ENCODE data around the gene LCE3C.
"Not testable (repeated sequence)": the region's sequence is repeated elsewhere in the genome, so short reads cannot be mapped to it uniquely, and the experiment has no call there.

The LCE3C gene, protein sequence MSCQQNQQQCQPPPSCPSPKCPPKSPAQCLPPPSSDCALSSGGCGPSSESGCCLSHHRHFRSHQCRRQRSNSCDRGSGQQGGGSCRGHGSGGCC

DNA sequence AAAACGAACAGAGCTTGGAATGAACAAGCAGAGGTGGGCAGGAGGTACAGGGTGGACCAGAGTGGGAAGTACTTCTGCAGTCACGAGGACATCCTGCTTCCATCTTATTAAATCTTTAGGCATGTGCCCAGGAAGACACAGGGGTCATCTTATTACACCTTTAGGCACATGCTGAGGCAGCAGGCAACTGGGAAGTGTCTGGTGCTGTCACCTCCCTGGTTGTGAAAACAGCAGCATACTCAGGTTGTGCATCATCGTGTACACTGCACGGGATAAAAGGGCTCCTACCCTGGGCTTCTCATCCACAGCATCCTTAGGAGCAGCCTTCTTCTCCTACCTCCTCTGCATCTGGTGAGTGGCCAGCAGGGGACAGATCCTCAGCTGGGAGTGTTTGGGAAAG, at the start of gene LCE3C:
TSS of gene LCE3C (plus strand) at position 301 of the 400 bp plus-strand sequence. CDS start 498 bp downstream, outside the sequence.
- DNase-seq (ENCODE audit: low read depth in 4 of 4, low spot score in 1 of 4), result no peak

DNA sequence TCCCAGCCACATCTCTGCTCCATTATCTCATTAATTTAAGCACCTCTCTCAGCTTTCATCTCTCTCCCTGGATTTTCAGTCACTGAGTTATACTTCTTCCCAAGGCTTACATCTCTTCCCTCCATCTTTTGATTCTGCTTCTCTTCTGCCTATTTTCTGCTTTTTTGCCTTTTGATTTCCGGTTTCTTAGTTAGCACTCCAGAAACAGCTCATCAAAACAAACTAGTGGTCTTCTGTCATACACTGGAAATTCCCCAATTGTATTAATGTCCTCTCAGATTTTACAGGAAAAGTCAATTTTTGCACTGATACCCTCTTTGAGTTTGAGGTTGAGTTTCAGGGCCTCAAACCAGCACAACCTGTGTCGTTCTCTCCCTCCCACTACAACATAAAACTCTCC, 34.9 kb upstream of the LCE3C start:
- DNase-seq (ENCODE audit: low read depth in 4 of 4, low spot score in 1 of 4), result no peak

DNA sequence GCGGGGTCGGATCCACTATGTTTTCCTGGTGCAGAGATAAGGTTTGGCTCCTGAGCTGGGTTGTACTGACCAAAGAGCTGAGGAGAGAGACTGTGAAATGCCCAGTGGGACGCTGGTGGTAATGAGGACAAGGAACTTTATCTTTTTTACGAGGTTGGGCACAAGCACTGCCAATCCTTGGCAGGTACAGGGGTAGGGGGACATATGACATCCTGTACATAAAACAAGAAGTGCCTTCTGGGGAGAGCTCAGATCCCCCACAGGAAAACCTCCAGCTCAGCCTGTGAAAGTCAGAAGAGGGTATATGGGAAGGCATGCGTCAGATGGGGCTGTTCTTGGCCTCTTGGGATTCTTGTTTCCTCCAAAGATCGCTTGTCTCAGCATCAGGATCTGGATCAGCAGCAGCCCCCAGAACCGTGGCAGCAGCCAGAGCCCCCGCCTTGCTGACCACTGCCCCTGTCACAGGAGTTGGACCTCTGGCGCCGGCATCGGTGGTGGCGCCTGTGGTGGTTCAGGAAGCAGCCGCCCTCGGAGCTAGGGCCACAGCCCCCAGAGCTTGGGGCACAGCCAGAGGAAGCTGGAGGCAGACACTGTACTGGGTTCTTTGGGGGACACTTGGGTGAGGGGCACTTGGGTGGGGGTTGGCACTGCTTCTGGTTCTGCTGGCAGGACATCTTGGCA, 34.4 kb upstream of the LCE3C start:
- no peak for DNase-seq (ENCODE audit: low read depth in 4 of 4, low spot score in 1 of 4)

DNA sequence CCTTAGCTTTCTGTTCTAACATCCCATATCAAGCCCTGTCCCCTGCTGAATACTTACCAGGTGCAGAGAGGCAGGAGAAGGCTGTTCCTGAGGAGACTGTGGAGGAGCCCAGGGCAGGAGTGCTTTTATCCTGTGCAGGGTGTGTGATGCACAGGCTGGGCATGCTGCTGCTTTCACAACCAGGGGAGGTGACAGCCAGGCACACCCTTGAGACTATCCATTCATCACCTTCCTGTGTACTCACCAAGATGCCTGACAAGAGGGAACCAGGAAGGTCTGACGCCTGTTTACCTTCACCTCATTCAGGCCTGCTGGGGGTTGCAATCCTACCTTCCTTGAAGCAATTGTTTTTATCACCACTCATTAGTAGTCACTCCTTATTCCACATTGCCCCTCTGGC, 33.4 kb upstream of the LCE3C start, which contains the start of gene LCE3E:
TSS of gene LCE3E (minus strand) at position 100 of the 400 bp plus-strand sequence. CDS start 572 bp downstream, outside the sequence.
- no peak for DNase-seq (ENCODE audit: low read depth in 4 of 4, low spot score in 1 of 4)

DNA sequence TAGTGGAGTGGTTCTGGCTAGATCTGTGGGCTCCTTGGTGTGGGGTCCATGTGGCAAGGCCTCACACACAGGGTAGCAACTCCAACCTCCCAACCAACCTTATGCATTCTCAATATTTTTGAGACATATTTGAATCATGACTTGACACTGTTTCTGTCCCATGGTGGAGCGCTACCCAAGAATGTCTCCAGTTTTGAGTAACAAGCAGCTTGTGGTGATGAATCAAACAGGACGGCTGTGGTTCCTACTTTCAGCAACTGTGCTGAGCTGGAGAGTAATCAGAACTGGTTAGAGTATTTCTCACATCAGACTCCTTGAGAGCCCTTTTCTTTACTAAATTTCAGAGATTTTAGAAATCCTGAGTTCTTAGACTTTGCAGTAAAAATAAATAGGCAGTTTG, 22.9 kb upstream of the LCE3C start:
- DNase-seq (ENCODE audit: low read depth in 4 of 4, low spot score in 1 of 4), result no peak

DNA sequence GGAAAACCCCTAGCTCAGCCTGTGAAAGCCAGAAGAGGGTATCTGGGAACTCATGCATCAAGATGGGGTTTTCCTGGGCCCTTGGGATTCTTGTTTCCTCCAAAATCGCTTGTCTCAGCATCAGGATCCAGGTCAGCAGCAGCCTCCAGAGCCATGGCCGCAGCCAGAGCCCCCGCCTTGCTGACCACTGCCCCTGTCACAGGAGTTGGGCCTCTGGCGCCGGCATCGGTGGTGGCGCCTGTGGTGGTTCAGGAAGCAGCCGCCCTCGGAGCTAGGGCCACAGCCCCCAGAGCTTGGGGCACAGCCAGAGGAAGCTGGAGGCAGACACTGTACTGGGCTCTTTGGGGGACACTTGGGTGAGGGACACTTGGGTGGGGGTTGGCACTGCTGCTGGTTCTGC, 20.5 kb upstream of the LCE3C start:
- DNase-seq (ENCODE audit: low read depth in 4 of 4, low spot score in 1 of 4), result not testable (repeated sequence)

DNA sequence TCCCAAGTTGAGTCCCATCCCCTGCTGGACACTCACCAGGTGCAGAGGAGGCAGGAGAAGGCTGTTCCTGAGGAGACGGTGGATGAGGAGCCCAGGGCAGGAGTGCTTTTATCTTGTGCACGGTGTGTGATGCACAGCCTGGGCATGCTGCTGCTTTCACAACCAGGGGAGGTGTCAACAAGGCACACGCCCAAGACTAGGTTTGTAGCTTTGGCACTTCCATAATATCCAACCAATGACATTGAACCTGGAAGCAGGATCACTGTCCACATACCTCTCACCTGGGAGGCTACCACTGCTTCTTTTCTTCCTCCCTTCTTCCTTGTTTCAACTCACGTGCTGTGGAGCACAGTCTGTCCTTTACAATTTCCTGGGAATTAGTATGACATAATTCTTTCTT, 19.6 kb upstream of the LCE3C start, which contains the start of gene LCE3D:
TSS of gene LCE3D (minus strand) at position 84 of the 400 bp plus-strand sequence. CDS start 580 bp downstream, outside the sequence.
- DNase-seq (ENCODE audit: low read depth in 4 of 4, low spot score in 1 of 4), result no peak

DNA sequence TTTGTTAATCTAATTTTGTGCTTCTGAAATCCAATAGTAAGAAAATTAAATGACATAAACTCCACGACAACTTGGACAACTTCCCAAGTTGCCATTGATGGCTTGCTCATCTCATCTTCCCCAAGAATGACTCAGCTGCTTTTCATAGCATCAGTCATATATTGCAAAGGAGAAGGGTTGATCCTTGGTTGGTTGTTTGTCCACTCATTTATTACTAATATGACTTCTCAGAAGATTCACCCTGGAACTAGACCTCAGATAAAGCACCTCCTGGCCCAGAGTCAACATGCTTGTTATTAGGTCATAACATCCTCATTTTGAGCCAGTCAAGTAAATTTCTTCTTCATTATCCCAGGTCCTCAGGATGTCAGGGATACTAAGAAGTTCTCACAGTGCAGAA, 17.4 kb upstream of the LCE3C start:
- no peak for DNase-seq (ENCODE audit: low read depth in 4 of 4, low spot score in 1 of 4)

DNA sequence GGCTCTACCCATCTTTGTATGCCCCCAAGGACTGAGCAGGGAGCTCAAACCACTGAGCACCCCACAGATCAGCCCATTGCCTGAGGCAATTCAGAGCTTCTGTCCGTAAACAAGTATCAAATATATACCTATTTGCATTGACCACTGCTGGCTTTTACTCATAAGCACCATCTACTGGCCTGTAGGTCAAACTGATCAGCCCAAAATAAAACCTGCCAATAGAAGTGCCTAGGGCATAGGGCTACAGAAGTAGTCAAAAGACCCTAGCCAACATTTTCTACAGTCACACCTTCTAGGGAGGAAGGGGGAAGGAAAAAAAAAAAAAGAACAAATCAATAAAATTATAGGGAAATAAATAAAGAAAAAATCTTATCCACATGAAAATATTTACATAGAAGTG, 14.4 kb upstream of the LCE3C start:
- DNase-seq (ENCODE audit: low read depth in 4 of 4, low spot score in 1 of 4), result no peak

DNA sequence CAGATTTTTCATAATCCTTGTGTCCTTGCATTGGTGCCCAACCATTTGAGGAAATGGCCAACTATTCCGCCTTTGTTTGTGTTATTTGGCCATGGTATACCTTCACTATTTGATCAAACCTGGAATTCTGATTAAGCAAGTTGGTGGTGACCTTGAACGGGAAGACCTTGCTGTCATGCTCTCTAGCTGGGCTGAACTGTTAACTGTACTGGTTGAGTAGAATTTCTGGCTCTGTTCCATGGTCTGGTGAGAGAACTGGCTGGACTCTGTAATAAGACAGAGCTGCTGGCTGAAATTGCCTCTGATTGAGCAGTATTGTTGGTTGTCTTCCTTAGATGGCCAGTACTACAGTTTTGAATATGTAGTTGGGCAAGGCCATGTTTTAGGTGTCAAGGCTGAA, 3.0 kb upstream of the LCE3C start:
- no peak for DNase-seq (ENCODE audit: low read depth in 4 of 4, low spot score in 1 of 4)

DNA sequence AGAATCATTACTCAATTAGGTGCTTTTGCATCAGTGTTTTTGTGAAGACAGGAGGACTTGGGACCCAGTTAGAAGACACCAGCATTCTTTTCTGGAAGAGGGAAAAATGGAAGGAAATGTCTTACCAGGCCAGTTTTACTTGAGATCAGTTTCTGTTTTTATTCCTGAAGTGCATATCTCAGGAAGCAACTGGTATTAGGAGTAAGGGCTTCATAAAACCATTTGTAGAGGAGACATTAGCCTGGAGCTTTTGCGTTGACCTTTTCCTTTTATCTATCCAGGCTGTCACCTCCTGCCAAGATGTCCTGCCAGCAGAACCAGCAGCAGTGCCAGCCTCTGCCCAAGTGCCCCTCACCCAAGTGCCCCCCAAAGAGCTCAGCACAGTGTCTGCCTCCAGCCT, 13.5 kb downstream of the LCE3C start, which contains the start of gene LCE3B:
TSS of gene LCE3B (plus strand) at position 301 of the 400 bp plus-strand sequence. CDS start at position 301, 0 bp downstream.
- DNase-seq (ENCODE audit: low read depth in 4 of 4, low spot score in 1 of 4), result no peak

DNA sequence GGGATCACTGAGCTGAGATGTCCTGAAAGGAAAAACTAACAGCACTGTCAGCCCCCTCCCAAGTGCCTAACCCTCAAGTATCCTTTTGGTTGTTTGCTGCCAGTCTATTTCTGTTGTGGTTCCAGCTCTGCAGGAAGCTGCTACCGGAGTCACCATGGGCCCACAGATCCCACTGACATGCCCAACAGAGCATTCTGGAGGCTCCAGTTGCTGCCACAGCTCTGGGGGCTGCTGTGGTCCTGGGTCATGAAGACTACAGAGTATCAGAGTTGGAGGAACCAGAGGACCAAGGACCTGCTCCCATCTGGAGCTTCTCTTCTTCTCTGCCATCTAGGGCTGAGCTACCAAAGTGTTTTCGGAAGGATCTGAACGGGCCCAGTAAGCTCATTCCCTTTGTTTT, 22.0 kb downstream of the LCE3C start:
- DNase-seq (ENCODE audit: low read depth in 4 of 4, low spot score in 1 of 4), result no peak

DNA sequence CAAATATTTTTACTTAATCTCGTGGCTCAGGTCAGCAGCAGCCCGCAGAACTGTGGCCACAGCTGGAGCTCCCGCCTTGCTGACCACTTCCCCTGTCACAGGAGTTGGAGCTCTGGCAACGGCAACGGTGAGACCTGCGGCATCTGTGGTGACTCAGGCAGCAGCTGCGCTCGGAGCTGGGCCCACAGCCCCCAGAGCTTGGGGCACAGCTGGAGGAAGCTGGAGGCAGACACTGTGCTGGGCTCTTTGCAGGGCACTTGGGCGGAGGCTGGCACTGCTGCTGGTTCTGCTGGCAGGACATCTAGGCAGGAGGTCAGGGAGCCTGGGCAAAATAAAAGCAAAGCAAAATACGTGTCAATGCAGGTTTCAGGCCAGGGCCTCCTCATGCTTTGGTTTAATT, 22.8 kb downstream of the LCE3C start, which contains the start of gene LCE3A:
TSS of gene LCE3A (minus strand) at position 301 of the 400 bp plus-strand sequence. CDS start at position 301, 0 bp downstream.
- no peak for DNase-seq (ENCODE audit: low read depth in 4 of 4, low spot score in 1 of 4)

DNA sequence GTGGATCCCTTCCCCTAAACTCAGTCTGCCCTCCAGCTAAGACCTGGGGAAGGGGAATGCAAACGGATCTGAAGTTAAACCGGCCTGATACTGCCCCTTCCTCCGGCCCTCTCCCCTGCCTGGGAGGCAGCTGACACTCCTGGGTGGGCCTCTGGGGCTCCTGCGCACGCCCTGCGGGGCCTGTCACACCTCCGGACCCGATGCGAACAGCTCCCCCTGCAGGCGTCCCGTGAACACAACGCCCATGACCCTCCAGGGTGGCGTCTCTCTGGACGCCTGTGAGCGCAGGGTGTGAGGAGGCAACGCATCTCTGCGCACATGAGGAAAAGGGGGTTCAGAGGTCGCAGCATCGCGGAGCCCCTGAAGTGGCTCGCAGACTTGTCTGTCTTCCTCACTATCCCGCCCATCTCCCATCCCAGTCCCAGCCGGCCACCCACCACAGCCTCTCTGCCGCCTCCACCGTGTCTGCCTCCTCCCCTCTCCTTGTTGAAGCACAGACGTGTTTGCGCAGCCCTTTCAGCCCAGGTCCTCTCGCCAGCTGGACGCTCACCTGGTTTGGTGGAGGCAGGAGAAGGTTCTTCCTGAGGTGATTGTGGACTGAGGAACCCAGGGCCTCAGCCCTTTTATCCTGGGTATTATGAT, 23.3 kb downstream of the LCE3C start:
- peak in 1 of 4 experiments; percentile 3 for DNase-seq (ENCODE audit: low read depth in 4 of 4, low spot score in 1 of 4)

DNA sequence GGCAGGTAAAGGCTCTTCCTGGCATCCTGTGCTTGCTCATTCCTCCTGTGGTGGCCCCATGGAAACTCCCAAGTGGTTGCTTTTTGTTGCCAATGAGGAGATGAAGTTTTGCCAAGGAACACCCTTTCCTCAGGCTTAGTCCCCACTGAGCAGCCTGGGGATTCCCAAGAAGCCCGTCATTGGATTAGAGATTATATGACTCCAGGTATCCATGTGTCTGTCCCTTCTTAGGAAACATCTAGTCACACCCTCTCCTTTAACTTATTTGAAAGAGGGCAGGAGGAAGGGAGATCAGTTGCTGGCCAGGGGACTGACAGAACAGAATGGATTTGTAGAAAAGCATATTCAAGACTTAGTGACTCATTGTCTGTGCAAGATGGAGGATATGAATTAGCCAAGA, 26.7 kb downstream of the LCE3C start:
- no peak for DNase-seq (ENCODE audit: low read depth in 4 of 4, low spot score in 1 of 4)

DNA sequence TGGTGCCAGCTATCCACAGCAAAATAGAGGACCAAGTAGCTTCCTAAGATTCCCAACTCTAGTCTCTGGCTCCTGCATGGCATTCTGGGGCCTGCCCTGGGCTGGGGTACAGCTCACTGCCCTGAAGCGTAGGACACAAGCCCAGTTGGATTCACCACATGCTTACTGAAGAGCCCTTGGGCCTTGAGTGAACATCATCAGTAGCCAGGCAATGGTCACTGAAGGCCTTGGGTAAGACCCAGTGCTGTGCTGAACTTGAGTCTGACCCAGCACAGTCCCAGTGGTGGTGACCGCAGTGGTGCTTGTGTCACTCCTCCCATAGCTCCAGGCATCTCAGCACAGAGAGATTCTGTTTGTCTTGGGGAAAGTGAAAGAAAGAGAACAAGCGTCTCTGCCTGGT, 30.6 kb downstream of the LCE3C start:
- DNase-seq (ENCODE audit: low read depth in 4 of 4, low spot score in 1 of 4), result no peak

DNA sequence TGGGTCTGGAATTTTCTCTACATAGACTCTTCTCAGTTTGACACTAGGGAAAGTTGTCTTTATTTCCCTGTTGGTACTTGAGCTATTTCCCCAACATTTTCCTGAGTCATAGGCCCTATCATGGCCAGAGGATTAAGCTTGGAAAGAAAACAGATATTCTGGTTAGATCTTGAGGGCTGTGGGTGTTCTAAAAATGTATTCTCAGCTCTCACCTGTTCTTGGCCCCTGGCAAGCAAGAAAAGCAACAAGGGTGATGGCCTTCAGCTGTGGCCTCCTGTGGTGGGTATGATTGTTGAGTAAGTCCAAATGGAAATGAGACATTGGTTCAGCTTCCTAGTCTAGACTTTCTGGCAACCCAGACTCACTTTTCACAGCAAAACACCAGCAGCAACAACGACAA, 40.3 kb downstream of the LCE3C start:
- no peak for DNase-seq (ENCODE audit: low read depth in 4 of 4, low spot score in 1 of 4)

DNA sequence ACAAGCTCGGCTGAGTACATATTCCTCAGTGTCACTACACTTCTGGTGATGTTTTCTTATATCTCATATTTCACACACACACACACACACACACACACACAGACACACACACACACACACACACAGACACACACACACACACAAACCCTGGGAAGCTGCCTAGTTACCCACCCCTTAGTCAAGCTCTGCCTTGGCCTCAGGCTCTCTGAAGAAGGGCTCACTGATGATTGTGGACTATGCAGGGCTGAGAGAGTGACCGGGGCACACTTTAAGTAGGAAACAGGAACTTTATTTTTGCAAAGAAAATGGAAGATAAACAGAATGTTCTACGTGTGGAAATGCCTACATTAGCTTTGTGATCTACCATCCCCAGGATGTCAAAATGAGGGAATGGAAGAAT, 43.9 kb downstream of the LCE3C start:
- no peak for DNase-seq (ENCODE audit: low read depth in 4 of 4, low spot score in 1 of 4)

DNA sequence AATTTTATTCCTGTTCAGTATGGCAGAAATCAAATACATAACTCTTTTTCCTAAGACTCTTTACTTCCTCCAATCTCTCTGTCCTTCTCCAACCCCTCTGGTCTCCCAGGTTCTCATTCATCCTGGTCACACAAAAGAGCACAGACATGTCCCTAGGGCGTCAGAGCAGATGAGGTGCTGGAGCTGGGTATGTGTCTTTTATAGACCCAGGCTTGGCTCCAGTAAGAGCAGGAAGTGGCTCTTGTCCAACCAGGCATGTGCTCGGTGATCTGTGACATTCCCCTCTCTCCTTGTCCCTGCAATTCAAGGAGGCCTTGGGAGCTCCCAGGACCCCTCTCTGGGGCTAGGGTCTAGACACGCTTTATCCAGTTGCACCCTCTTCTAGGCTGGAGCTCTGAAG, 45.1 kb downstream of the LCE3C start:
- no peak for DNase-seq (ENCODE audit: low read depth in 4 of 4, low spot score in 1 of 4)

DNA sequence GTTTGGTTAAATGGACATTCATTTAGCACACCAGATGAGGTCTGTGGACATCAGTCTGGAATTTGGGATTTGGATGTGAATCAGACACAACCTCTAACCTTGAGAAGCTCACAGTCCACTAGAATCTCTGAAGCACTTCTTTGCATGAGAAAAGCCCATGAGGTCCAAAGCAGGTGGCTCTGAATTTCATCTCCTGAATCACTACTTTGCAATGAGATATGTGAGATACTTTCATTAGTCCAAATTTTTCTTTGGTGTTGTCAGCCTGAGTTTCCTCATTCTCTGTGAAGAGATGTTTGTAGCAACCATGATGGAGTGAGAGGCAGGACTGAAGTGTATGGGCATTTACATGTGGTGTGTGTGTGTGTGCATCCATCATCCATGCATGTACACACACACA, 46.6 kb downstream of the LCE3C start:
- DNase-seq (ENCODE audit: low read depth in 4 of 4, low spot score in 1 of 4), result no peak
